A673 (cell line): ENCODE measurements around the gene NINJ1. TPM values are rescaled to one million over a fixed set of nuclear protein-coding genes. Genes with fewer than 3 reads are reported as not detected.

Experiments used
- BruUV-seq: library from RNA; stranded (reverse); fragments of 400-500 nt; replicated peaks from 2 replicates; lab custom pipeline; 2021; lab: Mats Ljungman, UMichigan
- CTCF ChIA-PET: fragments of 300-600 bp; sonication (Branson Sonifier 250); formaldehyde crosslinking; loops from one replicate; lab custom pipeline; 2022; ENCODE audit warnings: antibody characterized with exemption; lab: Charles Lee
- POLR2A ChIA-PET: fragments of 300-600 bp; sonication (Branson Sonifier 250); formaldehyde crosslinking; loops from one replicate; lab custom pipeline; 2022; ENCODE audit warnings: antibody characterized with exemption; ENCODE audit not compliant: low non-redundant PET; lab: Charles Lee
- DNase-seq: peaks from one replicate; pipeline ENCODE4 v3.0.0-alpha.2; 2015; ENCODE audit warnings: low spot score
- H3K27ac ChIP-seq: fragments of 200-600 bp; sonication (generic); 2 replicates; pipeline ENCODE4 v1.5.1; 2016; ENCODE audit warnings: mixed run types, low read depth, mild to moderate bottlenecking, mixed read lengths, antibody characterized with exemption, low read length; ENCODE audit not compliant: poor library complexity, severe bottlenecking
- H3K27me3 ChIP-seq: fragments of 200-600 bp; sonication (generic); replicated peaks from 2 replicates; pipeline ENCODE4 v1.6.1; 2017; ENCODE audit warnings: mixed run types, low read depth, mild to moderate bottlenecking, mixed read lengths, antibody characterized with exemption, low read length; ENCODE audit not compliant: insufficient read depth, poor library complexity
- H3K36me3 ChIP-seq: fragments of 200-600 bp; sonication (generic); 2 replicates; pipeline ENCODE4 v1.6.1; 2016; ENCODE audit warnings: mixed run types, mild to moderate bottlenecking, mixed read lengths, antibody characterized with exemption, low read length; ENCODE audit not compliant: insufficient read depth, poor library complexity, severe bottlenecking
- H3K4me1 ChIP-seq: fragments of 200-600 bp; sonication (generic); 2 replicates; pipeline ENCODE4 v1.6.1; 2017; ENCODE audit warnings: mixed run types, mild to moderate bottlenecking, mixed read lengths, antibody characterized with exemption, low read length; ENCODE audit not compliant: insufficient read depth, poor library complexity, severe bottlenecking
- H3K4me3 ChIP-seq: fragments of 200-600 bp; sonication (generic); 2 replicates; pipeline ENCODE4 v1.5.1; 2016; ENCODE audit warnings: low read depth, mixed run types, mild to moderate bottlenecking, mixed read lengths, low read length; ENCODE audit not compliant: poor library complexity, severe bottlenecking
- H3K9me3 ChIP-seq: fragments of 200-600 bp; sonication (generic); 2 replicates; pipeline ENCODE4 v1.6.1; 2016; ENCODE audit warnings: mixed run types, low read depth, mild to moderate bottlenecking, mixed read lengths, antibody characterized with exemption, low read length; ENCODE audit not compliant: poor library complexity, severe bottlenecking
- CTCF ChIP-seq: fragments of 300-800, 200-600 bp; sonication (generic); conservative IDR thresholded peaks from 2 replicates; pipeline ENCODE4 v1.5.1; 2017; ENCODE audit warnings: low read depth, mild to moderate bottlenecking, antibody characterized with exemption, low read length, moderate library complexity, mixed read lengths
- EZH2 ChIP-seq: fragments of 200-600 bp; sonication (generic); IDR thresholded peaks from 2 replicates; pipeline ENCODE4 v1.6.1; 2017; ENCODE audit warnings: borderline replicate concordance, low read depth, mild to moderate bottlenecking, mixed read lengths, antibody characterized with exemption, low read length; ENCODE audit not compliant: poor library complexity, severe bottlenecking
- intact Hi-C: fragments of 100-400 bp; cut with micrococcal nuclease; formaldehyde crosslinking; loops from one replicate; pipeline ENCODE4 v1.10.0; 2022; ENCODE audit not compliant: unreplicated experiment
- total RNA-seq: library from RNA; stranded (reverse); gene quantifications from 2 replicates; pipeline ENCODE4 v1.2.3, GENCODE V29; 2021

The NINJ1 gene
- total RNA-seq, 1 experiment from 2014 or later: 9.2 TPM

- DNase-seq: no peak
- BruUV-seq: no TSS peak
- no peak overlapping the region for H3K4me3 ChIP-seq
- TF ChIP-seq CTCF (no peak), EZH2 (no peak)
- CTCF ChIA-PET: no interaction called here
- H3K27ac ChIP-seq: no peak overlapping the region
- intact Hi-C loops: no loop called here
- H3K36me3 ChIP-seq: no peaks in the 10 kb centered on the region
- no peaks in the 10 kb centered on the region for H3K9me3 ChIP-seq
- H3K4me1 ChIP-seq: no peaks in the 10 kb centered on the region
- POLR2A ChIA-PET: no interaction called here
- no peaks in the 10 kb centered on the region for H3K27me3 ChIP-seq
Measured at GRCh38 chr9:93079371-93079770, 54.7 kb downstream of the NINJ1 start.

- Histone ChIP-seq H3K4me3 (no peak overlapping the region), H3K4me1 (no peaks in the 10 kb centered on the region), H3K27ac (no peak overlapping the region), H3K36me3 (no peaks in the 10 kb centered on the region), H3K9me3 (no peaks in the 10 kb centered on the region), H3K27me3 (no peaks in the 10 kb centered on the region)
- intact Hi-C loops: no loop called here
- no TSS peak for BruUV-seq
- TF ChIP-seq EZH2: no peak
- no peak for TF ChIP-seq CTCF
- no peak for DNase-seq
- POLR2A ChIA-PET: no interaction called here
- CTCF ChIA-PET: no interaction called here
Measured at GRCh38 chr9:93077811-93078210, 56.2 kb downstream of the NINJ1 start.

- ChIA-PET CTCF (no interaction called here), POLR2A (no interaction called here)
- no peaks in the 10 kb centered on the region for H3K27me3 ChIP-seq
- no peak overlapping the region for H3K27ac ChIP-seq
- no peaks in the 10 kb centered on the region for H3K36me3 ChIP-seq
- intact Hi-C loops: no loop called here
- no TSS peak for BruUV-seq
- no peaks in the 10 kb centered on the region for H3K9me3 ChIP-seq
- no peak for TF ChIP-seq EZH2
- TF ChIP-seq CTCF: no peak
- DNase-seq: no peak
- H3K4me1 ChIP-seq: peaks cover 4% of the 10 kb centered on the region
- H3K4me3 ChIP-seq: no peak overlapping the region
Measured at GRCh38 chr9:93077367-93077766, 56.7 kb downstream of the NINJ1 start.
